MCF 10A (cell line): ENCODE results near the gene NOC4L. TPM values are rescaled to one million over a fixed set of nuclear protein-coding genes. Genes with fewer than 3 reads are reported as not detected.
A peak's percentile ranks its signal among the peaks of the same experiment; 100 is the strongest.

Source experiments
- BruUV-seq: library from RNA; stranded (reverse); fragments of 400-500 nt; replicated peaks from 2 replicates; lab custom pipeline; 2021; lab: Mats Ljungman, UMichigan
- CTCF ChIA-PET: fragments of 300-600 bp; sonication (Branson Sonifier 250); formaldehyde crosslinking; extraction: SDS; loops from one replicate; lab custom pipeline; 2021; ENCODE audit warnings: antibody characterized with exemption, inconsistent platforms; lab: Yijun Ruan, JAX
- POLR2A ChIA-PET: fragments of 300-600, 350-650 bp; sonication (Branson Sonifier 250); formaldehyde crosslinking; extraction: SDS; loops from one replicate; lab custom pipeline; 2020; ENCODE audit warnings: antibody characterized with exemption, inconsistent platforms; lab: Yijun Ruan, JAX
- DNase-seq: peaks from one replicate; pipeline ENCODE4 v3.0.0-alpha.2; 2018; ENCODE audit not compliant: unreplicated experiment
- H3K27ac Mint-ChIP-seq: one replicate; pipeline ENCODE4 v1.8.0; 2022; ENCODE audit warnings: mild to moderate bottlenecking, low read depth, mixed read lengths; ENCODE audit not compliant: unreplicated experiment
- H3K27me3 Mint-ChIP-seq: one replicate; pipeline ENCODE4 v1.8.0; 2022; ENCODE audit warnings: mixed read lengths; ENCODE audit not compliant: insufficient read depth, unreplicated experiment
- H3K36me3 Mint-ChIP-seq: one replicate; pipeline ENCODE4 v1.8.0; 2022; ENCODE audit warnings: mild to moderate bottlenecking, moderate library complexity, mixed read lengths; ENCODE audit not compliant: insufficient read depth, unreplicated experiment
- H3K4me1 Mint-ChIP-seq: one replicate; pipeline ENCODE4 v1.8.0; 2022; ENCODE audit warnings: mixed read lengths; ENCODE audit not compliant: insufficient read depth, unreplicated experiment
- H3K4me3 Mint-ChIP-seq: one replicate; pipeline ENCODE4 v1.8.0; 2022; ENCODE audit warnings: mild to moderate bottlenecking, moderate library complexity, mixed read lengths; ENCODE audit not compliant: unreplicated experiment
- H3K9me3 Mint-ChIP-seq: one replicate; pipeline ENCODE4 v1.8.0; 2022; ENCODE audit warnings: mixed read lengths; ENCODE audit not compliant: unreplicated experiment
- CTCF ChIP-seq: fragments of 200-600 bp; IDR thresholded peaks from one replicate; pipeline ENCODE4 v1.8.0; 2022; ENCODE audit warnings: antibody characterized with exemption, mild to moderate bottlenecking; ENCODE audit not compliant: unreplicated experiment
- intact Hi-C: fragments of 100-400 bp; cut with micrococcal nuclease; formaldehyde crosslinking; loops from 2 replicates; pipeline ENCODE4 v1.14.1; 2022
- total RNA-seq: library from RNA; stranded (reverse); gene quantifications from 2 replicates; pipeline ENCODE4 v1.2.3, GENCODE V29; 2022

NOC4L gene
- total RNA-seq, 1 experiment from 2014 or later, result 32.0 TPM

GRCh38 chr12:132196038-132196872, 52.0 kb downstream of the NOC4L start:
- Mint-ChIP-seq H3K27me3 (no peaks in the 10 kb centered on the region), H3K4me3 (no peak overlapping the region), H3K4me1 (no peaks in the 10 kb centered on the region), H3K9me3 (peaks cover 12% of the 10 kb centered on the region), H3K27ac (no peak overlapping the region), H3K36me3 (no peaks in the 10 kb centered on the region)
- ChIA-PET POLR2A (no interaction called here), CTCF (interaction anchor here (0.7 to 0.9 kb wide), 2 partner anchors 11 to 43 kb away, joined by 3 read pairs; no protein-coding TSS in a partner anchor)
- DNase-seq, result peak; percentile 4
- intact Hi-C loops, result no loop called here
- no peak for TF ChIP-seq CTCF
- BruUV-seq, result no TSS peak

- no TSS peak for BruUV-seq
- Mint-ChIP-seq H3K4me3 (no peak overlapping the region), H3K4me1 (no peaks in the 10 kb centered on the region), H3K27me3 (no peaks in the 10 kb centered on the region), H3K9me3 (peaks cover 12% of the 10 kb centered on the region), H3K36me3 (no peaks in the 10 kb centered on the region), H3K27ac (no peak overlapping the region)
- no peak for DNase-seq
- intact Hi-C loops, result no loop called here
- POLR2A ChIA-PET, result no interaction called here
- TF ChIP-seq CTCF, result no peak
- CTCF ChIA-PET, result no interaction called here
Measured at GRCh38 chr12:132196873-132197390, 52.7 kb downstream of the NOC4L start.

GRCh38 chr12:132197581-132198354, 53.5 kb downstream of the NOC4L start:
- Mint-ChIP-seq H3K4me1 (no peaks in the 10 kb centered on the region), H3K9me3 (peaks cover 12% of the 10 kb centered on the region), H3K4me3 (no peak overlapping the region), H3K27ac (no peak overlapping the region), H3K27me3 (no peaks in the 10 kb centered on the region), H3K36me3 (no peaks in the 10 kb centered on the region)
- no peak for DNase-seq
- POLR2A ChIA-PET, result no interaction called here
- no peak for TF ChIP-seq CTCF
- intact Hi-C loops, result no loop called here
- BruUV-seq, result no TSS peak
- CTCF ChIA-PET, result no interaction called here

- Mint-ChIP-seq H3K9me3 (peaks cover 2% of the 10 kb centered on the region), H3K27ac (no peak overlapping the region), H3K27me3 (peaks cover 5% of the 10 kb centered on the region), H3K36me3 (no peaks in the 10 kb centered on the region), H3K4me3 (no peak overlapping the region), H3K4me1 (no peaks in the 10 kb centered on the region)
- ChIA-PET CTCF (no interaction called here), POLR2A (no interaction called here)
- no peak for TF ChIP-seq CTCF
- BruUV-seq, result no TSS peak
- intact Hi-C loops, result no loop called here
- no peak for DNase-seq
Measured at GRCh38 chr12:132199101-132199500, 54.8 kb downstream of the NOC4L start.
